Trophoblast cell (in vitro differentiated cells and primary cell): ENCODE measurements around the gene FGF11.
A peak's percentile ranks its signal among the peaks of the same experiment; 100 is the strongest.

Experiments used
- DNase-seq, 2 donors: peaks; one replicate each; pipeline ENCODE4 v3.0.0-alpha.2; 2016
- H2AFZ ChIP-seq: 2 replicates; pipeline ENCODE4 v1.6.1; 2013; ENCODE audit warnings: low read length, moderate library complexity, mild to moderate bottlenecking; ENCODE audit not compliant: insufficient read depth, poor library complexity
- H2AK5ac ChIP-seq: 2 replicates; pipeline ENCODE4 v1.6.1; 2013; ENCODE audit warnings: mild to moderate bottlenecking, low read length
- H2BK120ac ChIP-seq: 2 replicates; pipeline ENCODE4 v1.6.1; 2013; ENCODE audit warnings: low read length, mild to moderate bottlenecking, moderate library complexity; ENCODE audit not compliant: insufficient read depth, poor library complexity
- H2BK12ac ChIP-seq: 2 replicates; pipeline ENCODE4 v1.6.1; 2013; ENCODE audit warnings: mild to moderate bottlenecking, low read length, moderate library complexity
- H2BK5ac ChIP-seq: 2 replicates; pipeline ENCODE4 v1.6.1; 2013; ENCODE audit warnings: low read length, low read depth, moderate library complexity, mild to moderate bottlenecking; ENCODE audit not compliant: poor library complexity
- H3K14ac ChIP-seq: 2 replicates; pipeline ENCODE4 v1.6.1; 2013; ENCODE audit warnings: mild to moderate bottlenecking, low read length
- H3K18ac ChIP-seq: 2 replicates; pipeline ENCODE4 v1.6.1; 2013; ENCODE audit warnings: mild to moderate bottlenecking, low read length
- H3K23ac ChIP-seq: 2 replicates; pipeline ENCODE4 v1.6.1; 2013; ENCODE audit warnings: low read length
- H3K27ac ChIP-seq: 2 replicates; pipeline ENCODE4 v1.5.1; 2013; ENCODE audit warnings: low read depth, mild to moderate bottlenecking, inconsistent platforms, low read length, moderate library complexity
- H3K27me3 ChIP-seq: 2 replicates; pipeline ENCODE4 v1.6.1; 2013; ENCODE audit warnings: inconsistent platforms, mild to moderate bottlenecking, low read length, moderate library complexity; ENCODE audit not compliant: insufficient read depth
- H3K36me3 ChIP-seq, 2 experiments: 1 replicate in 1 of 2; 2 replicates in 1 of 2; pipeline ENCODE4 v1.6.1; 2013; ENCODE audit warnings: low read length in 2 of 2, mild to moderate bottlenecking in 2 of 2, moderate library complexity in 1 of 2; ENCODE audit not compliant: insufficient read depth in 2 of 2, control insufficient read depth in 1 of 2
- H3K4ac ChIP-seq: 2 replicates; pipeline ENCODE4 v1.6.1; 2013; ENCODE audit warnings: low read depth, mild to moderate bottlenecking, low read length, moderate library complexity
- H3K4me1 ChIP-seq, 2 experiments: 1 replicate in 1 of 2; 2 replicates in 1 of 2; pipeline ENCODE4 v1.6.1; 2013; ENCODE audit warnings: low read length in 2 of 2, mild to moderate bottlenecking in 2 of 2, moderate library complexity in 1 of 2; ENCODE audit not compliant: insufficient read depth in 2 of 2, control insufficient read depth in 1 of 2
- H3K4me2 ChIP-seq: 2 replicates; pipeline ENCODE4 v1.6.1; 2013; ENCODE audit warnings: inconsistent platforms, mild to moderate bottlenecking, low read length, moderate library complexity
- H3K4me3 ChIP-seq: 2 replicates; pipeline ENCODE4 v1.5.1; 2013; ENCODE audit warnings: mild to moderate bottlenecking, low read depth, low read length, inconsistent platforms
- H3K79me1 ChIP-seq: one replicate; pipeline ENCODE4 v1.6.1; 2013; ENCODE audit warnings: low read length
- H3K79me2 ChIP-seq: 2 replicates; pipeline ENCODE4 v1.6.1; 2013; ENCODE audit warnings: low read length, mild to moderate bottlenecking; ENCODE audit not compliant: control insufficient read depth, insufficient read depth, poor library complexity
- H3K9ac ChIP-seq: 2 replicates; pipeline ENCODE4 v1.6.1; 2013; ENCODE audit warnings: mild to moderate bottlenecking, low read length
- H3K9me3 ChIP-seq: 2 replicates; pipeline ENCODE4 v1.6.1; 2013; ENCODE audit warnings: low read depth, mild to moderate bottlenecking, control low read depth, inconsistent platforms, low read length; ENCODE audit not compliant: insufficient read depth
- H4K12ac ChIP-seq: 2 replicates; pipeline ENCODE4 v1.6.1; 2013; ENCODE audit warnings: low read depth, mild to moderate bottlenecking, low read length, moderate library complexity
- H4K8ac ChIP-seq: 2 replicates; pipeline ENCODE4 v1.6.1; 2013; ENCODE audit warnings: low read depth, mild to moderate bottlenecking, low read length, moderate library complexity
- H4K91ac ChIP-seq: one replicate; pipeline ENCODE4 v1.6.1; 2013; ENCODE audit warnings: low read depth, mild to moderate bottlenecking, low read length, moderate library complexity
- WGBS: extraction: QIAGEN DNeasy Blood & Tissue Kit; methylation state at CpG from one replicate; pipeline ENCODE4 v1.1.7; 2013; ENCODE audit warnings: missing lambda C conversion rate; ENCODE audit not compliant: insufficient read length, insufficient coverage; ENCODE audit errors: extremely low coverage; 5-methylcytosine and 5-hydroxymethylcytosine counted together

The FGF11 gene

DNA sequence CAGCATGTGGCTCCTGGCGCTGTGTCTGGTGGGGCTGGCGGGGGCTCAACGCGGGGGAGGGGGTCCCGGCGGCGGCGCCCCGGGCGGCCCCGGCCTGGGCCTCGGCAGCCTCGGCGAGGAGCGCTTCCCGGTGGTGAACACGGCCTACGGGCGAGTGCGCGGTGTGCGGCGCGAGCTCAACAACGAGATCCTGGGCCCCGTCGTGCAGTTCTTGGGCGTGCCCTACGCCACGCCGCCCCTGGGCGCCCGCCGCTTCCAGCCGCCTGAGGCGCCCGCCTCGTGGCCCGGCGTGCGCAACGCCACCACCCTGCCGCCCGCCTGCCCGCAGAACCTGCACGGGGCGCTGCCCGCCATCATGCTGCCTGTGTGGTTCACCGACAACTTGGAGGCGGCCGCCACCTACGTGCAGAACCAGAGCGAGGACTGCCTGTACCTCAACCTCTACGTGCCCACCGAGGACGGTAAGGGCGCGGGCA, 31.0 kb upstream of the FGF11 start:
- Histone ChIP-seq H3K27ac (no peak overlapping the region), H3K9me3 (no peaks in the 10 kb centered on the region), H3K79me1 (peaks cover 11% of the 10 kb centered on the region), H2BK12ac (no peak overlapping the region), H3K36me3 (peaks cover 17 to 18% of the 10 kb centered on the region in 2 experiments), H3K4me2 (no peak overlapping the region), H2BK120ac (no peak overlapping the region), H4K8ac (no peak overlapping the region), H3K4ac (no peak overlapping the region), H3K4me1 (peaks cover under 1 to 7% of the 10 kb centered on the region in 2 experiments), H4K91ac (no peak overlapping the region), H4K12ac (no peak overlapping the region), H3K79me2 (peaks cover 3% of the 10 kb centered on the region), H2AK5ac (no peak overlapping the region), H3K14ac (no peak overlapping the region), H3K4me3 (no peak overlapping the region), H3K27me3 (no peaks in the 10 kb centered on the region), H2BK5ac (no peak overlapping the region), H3K9ac (no peak overlapping the region), H3K18ac (no peak overlapping the region), H3K23ac (no peak overlapping the region), H2AFZ (no peak overlapping the region)
- WGBS = no CpG with 5 or more reads among the region's 58 CpGs
- DNase-seq = peak; percentile 85 to 89

DNA sequence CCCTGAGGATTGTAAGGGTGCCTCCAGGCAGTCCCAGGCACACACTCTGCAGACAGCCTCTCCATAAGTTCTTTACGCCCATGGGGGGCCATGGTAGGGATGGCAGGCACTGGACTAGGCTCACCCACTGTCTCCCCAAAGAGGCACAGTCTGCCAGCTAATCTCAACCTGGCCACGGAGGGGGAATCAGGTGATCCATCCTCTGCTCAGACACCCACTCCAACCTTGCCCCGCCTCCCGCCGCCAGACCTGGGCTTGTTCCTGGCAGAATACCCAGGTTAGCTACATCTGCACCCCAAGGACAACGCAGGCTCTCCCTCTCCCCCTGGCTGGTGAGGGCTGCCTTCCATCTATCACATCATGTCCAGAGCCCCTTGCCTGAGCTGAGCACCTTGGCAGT, 30.4 kb upstream of the FGF11 start:
- DNase-seq = no peak
- Histone ChIP-seq H2BK12ac (no peak overlapping the region), H3K4ac (no peak overlapping the region), H4K91ac (no peak overlapping the region), H3K79me2 (peaks cover 3% of the 10 kb centered on the region), H3K9me3 (no peaks in the 10 kb centered on the region), H3K4me2 (no peak overlapping the region), H4K8ac (no peak overlapping the region), H3K23ac (no peak overlapping the region), H3K18ac (no peak overlapping the region), H2AK5ac (no peak overlapping the region), H2BK120ac (no peak overlapping the region), H3K4me1 (peaks cover 0 to 7% of the 10 kb centered on the region in 2 experiments), H3K9ac (no peak overlapping the region), H3K27ac (no peak overlapping the region), H4K12ac (no peak overlapping the region), H3K27me3 (no peaks in the 10 kb centered on the region), H3K4me3 (no peak overlapping the region), H3K79me1 (peaks cover 7% of the 10 kb centered on the region), H3K36me3 (peaks cover 17 to 18% of the 10 kb centered on the region in 2 experiments), H3K14ac (no peak overlapping the region), H2AFZ (no peak overlapping the region), H2BK5ac (no peak overlapping the region)
- no CpG with 5 or more reads among the region's 6 CpGs for WGBS

DNA sequence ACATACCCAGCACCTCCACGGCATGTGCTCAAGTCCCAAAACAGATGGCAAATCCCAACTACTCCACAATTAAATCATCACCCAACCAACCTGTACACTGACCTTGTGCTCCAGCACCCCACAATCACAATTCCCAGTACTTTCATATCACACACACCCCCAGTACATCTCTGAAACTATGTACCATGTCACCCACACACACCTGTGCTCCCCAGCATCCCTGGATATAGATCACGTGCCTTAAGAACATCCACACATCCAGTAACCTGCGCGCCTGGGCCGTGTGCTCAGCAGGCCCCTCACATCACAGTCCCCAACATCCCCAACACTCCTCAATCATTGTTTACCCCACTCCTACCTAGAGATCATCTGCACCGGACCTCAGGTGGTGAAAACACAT, 29.6 kb upstream of the FGF11 start:
- Histone ChIP-seq H3K4me2 (no peak overlapping the region), H2AFZ (no peak overlapping the region), H4K91ac (no peak overlapping the region), H3K18ac (no peak overlapping the region), H2BK120ac (no peak overlapping the region), H3K79me2 (peaks cover 2% of the 10 kb centered on the region), H3K36me3 (peaks cover 18 to 23% of the 10 kb centered on the region in 2 experiments), H3K4me3 (no peak overlapping the region), H3K9me3 (no peaks in the 10 kb centered on the region), H3K23ac (no peak overlapping the region), H3K27ac (no peak overlapping the region), H2AK5ac (no peak overlapping the region), H2BK5ac (no peak overlapping the region), H3K4ac (no peak overlapping the region), H3K27me3 (no peaks in the 10 kb centered on the region), H2BK12ac (no peak overlapping the region), H4K12ac (no peak overlapping the region), H4K8ac (no peak overlapping the region), H3K14ac (no peak overlapping the region), H3K79me1 (peaks cover 4% of the 10 kb centered on the region), H3K4me1 (peaks cover 0 to 7% of the 10 kb centered on the region in 2 experiments), H3K9ac (no peak overlapping the region)
- WGBS = no CpG with 5 or more reads among the region's 6 CpGs
- no peak for DNase-seq

- Histone ChIP-seq H3K9me3 (no peaks in the 10 kb centered on the region), H3K27ac (no peak overlapping the region)
- WGBS = no CpG with 5 or more reads among the region's 25 CpGs
Measured at GRCh38 chr17:7410634-7411426, 28.5 kb upstream of the FGF11 start.

More at GRCh38 chr17:7410634-7411426, 28.5 kb upstream of the FGF11 start:
- no peak overlapping the region for H2AFZ ChIP-seq
- DNase-seq = no peak
- no peak overlapping the region for H4K12ac ChIP-seq
- no peak overlapping the region for H4K8ac ChIP-seq
- H3K4me2 ChIP-seq = no peak overlapping the region
- H3K23ac ChIP-seq = no peak overlapping the region
- H3K9ac ChIP-seq = no peak overlapping the region
- H2BK12ac ChIP-seq = no peak overlapping the region
- peaks cover 26 to 34% of the 10 kb centered on the region in 2 experiments for H3K36me3 ChIP-seq
- H3K4me1 ChIP-seq = no peaks in the 10 kb centered on the region
- no peaks in the 10 kb centered on the region for H3K79me1 ChIP-seq
- no peak overlapping the region for H3K4me3 ChIP-seq
- no peak overlapping the region for H2BK5ac ChIP-seq
- H3K79me2 ChIP-seq = no peaks in the 10 kb centered on the region
- H2AK5ac ChIP-seq = no peak overlapping the region
- no peak overlapping the region for H3K18ac ChIP-seq
- no peak overlapping the region for H3K14ac ChIP-seq
- no peaks in the 10 kb centered on the region for H3K27me3 ChIP-seq
- H3K4ac ChIP-seq = no peak overlapping the region
- H4K91ac ChIP-seq = no peak overlapping the region
- no peak overlapping the region for H2BK120ac ChIP-seq
